Measurements from ENCODE around the gene ADORA2B.

GRCh38 chr17:15998031-15998562, 53.2 kb downstream of the ADORA2B start:
- TF ChIP-seq EZH2phosphoT487 (IDR thresholded peaks at IDR 0.05; ENCODE audit: insufficient read depth, low read depth), result no peak
- no peak for TF ChIP-seq EZH2 (IDR thresholded peaks at IDR 0.05; ENCODE audit: insufficient read depth, poor library complexity, severe bottlenecking)

Data from GM23248 (cell line).